ENCODE data around the gene OR10K2.

- TF ChIP-seq POLR2AphosphoS5 (IDR thresholded peaks at IDR 0.05) (no peak), POLR2A (IDR thresholded peaks at IDR 0.05) (no peak)
Measured at GRCh38 chr1:158374860-158375259, 51.2 kb downstream of the OR10K2 start.
